Erythroblast (primary cell): ENCODE measurements around the gene FCHSD2.
"Not testable (repeated sequence)": the region's sequence is repeated elsewhere in the genome, so short reads cannot be mapped to it uniquely, and the experiment has no call there.

Source experiments
- DNase-seq, 2 experiments: peaks; one replicate each; lab custom pipeline; 2025; lab: John Stamatoyannopoulos, UW
- GATA1 ChIP-seq: IDR thresholded peaks from 2 replicates; pipeline ENCODE4 v1.6.1; 2011; ENCODE audit warnings: low read depth, mild to moderate bottlenecking, control low read depth, low read length, moderate library complexity
- POLR2A ChIP-seq: IDR thresholded peaks from 2 replicates; pipeline ENCODE4 v1.6.1; 2011; ENCODE audit warnings: mild to moderate bottlenecking, low read length

The FCHSD2 gene

DNA sequence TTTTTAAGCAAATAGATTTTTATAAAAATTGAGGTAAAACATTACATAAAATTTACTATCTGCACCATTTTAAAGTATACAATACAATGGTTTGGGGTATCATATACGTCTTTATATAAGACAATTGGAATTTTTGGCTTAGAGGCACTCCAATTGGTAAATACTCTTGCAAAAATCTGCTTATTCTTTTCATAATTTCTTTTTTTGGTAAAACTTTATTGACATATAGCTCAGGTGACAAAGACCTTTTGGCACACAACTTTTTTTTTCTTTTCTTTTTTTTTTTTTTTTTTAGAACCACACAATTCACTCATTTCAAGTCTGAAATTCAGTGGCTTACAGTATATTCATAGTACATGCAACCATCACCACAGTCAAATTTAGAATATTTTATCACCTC lies 270.1 kb downstream of the FCHSD2 start:
- DNase-seq = no peak
- TF ChIP-seq GATA1 (no peak), POLR2A (no peak)

DNA sequence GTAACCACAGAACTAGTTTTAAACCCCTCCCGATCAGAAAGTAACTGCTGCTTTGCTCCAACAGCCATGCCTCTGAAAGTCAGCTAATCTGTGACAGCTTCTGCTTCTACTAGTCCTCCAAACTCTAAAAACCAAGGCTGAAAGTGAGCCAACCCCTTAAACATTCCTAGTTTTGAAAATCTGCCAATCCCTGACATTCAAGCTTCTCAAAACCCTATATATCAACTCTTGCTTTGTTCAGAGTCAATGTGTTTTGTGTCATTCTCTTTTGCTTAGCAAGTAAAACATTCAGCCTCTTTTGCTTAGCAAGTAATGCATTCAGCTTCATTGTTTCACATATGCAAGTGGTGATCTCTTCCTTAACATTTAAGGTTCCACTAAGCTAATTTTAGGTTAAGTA lies 271.0 kb downstream of the FCHSD2 start:
- DNase-seq = no peak
- no peak for TF ChIP-seq GATA1
- TF ChIP-seq POLR2A = no peak

DNA sequence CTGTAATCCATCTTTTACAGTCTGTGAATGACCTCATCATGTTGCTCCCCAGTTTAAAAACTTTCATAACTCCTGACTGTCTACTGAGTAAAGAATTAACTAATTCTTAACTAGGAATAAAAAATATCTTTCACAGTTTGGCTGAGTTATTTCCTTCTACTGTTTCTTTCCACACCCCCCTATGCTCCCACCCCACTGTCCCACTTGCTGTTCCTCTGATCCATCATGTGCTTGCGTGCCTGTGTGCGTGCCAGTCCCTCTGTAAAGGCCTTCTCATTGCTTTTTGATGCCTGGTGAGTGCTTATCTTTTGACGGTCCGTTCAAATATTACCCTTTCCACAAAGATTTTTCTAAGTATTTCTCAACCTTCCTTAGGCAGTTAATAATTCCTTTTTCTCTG lies 272.3 kb downstream of the FCHSD2 start:
- DNase-seq = no peak
- TF ChIP-seq GATA1 (no peak), POLR2A (no peak)

DNA sequence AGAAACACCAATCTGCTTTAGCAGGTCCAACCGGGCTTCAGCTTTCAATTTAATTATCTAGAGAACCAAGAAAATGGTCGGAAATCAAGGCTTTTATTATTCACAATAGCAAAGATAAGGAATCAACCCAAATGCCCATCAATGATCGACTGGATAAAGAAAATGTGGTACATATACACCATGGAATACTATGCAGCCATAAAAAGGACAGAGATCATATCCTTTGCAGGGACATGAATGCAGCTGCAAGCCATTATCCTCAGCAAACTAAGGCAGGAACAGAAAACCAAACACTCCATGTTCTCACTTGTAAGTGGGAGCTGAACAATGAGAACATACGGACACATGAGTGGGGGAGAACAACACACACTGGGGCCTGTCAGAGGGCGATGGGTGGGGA lies 274.1 kb downstream of the FCHSD2 start:
- no peak for TF ChIP-seq POLR2A
- TF ChIP-seq GATA1 = no peak

DNA sequence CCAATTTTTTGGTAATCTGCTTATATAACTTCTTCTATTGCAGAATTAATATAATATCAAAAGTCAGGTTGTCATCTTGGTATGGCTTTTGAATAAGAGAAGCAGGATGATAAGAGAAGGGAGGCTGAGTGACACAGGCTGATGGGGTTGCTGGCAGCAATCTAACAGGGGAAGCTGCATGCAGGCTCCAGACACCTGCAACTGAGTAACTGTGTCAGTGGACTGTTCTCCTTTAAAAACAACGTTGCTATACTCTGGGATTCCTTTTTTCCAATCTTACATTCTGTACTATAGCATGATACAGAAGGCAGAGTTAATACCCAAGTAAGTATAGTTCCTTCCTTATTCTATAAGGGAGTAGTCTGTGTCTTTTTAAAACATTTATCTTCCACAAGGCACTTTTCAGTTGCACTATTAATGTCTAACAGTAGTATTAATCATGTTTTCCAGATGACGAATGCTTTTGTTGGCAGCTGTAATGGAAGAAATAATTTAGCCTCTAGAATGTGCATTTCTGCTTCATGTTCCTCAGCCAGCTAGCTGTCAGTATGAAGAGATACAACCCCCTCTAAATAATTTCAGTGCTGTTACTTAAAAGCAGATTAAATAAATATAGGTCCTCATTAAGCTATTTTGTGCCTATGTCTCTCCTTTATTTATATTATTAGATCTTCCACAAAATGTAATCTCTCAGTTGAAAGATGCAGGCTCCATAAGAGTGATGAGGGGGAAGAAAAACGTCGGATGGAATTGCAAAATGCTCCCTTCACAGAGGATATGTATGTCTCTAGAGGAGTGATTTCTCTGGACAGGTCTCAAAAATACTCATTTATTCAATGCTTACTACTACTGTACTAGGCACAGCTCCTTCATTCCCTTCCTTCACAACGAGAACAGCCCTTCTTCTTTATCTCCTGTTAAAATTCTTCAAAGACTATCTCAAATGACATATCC lies 277.1 kb downstream of the FCHSD2 start:
- DNase-seq = no peak
- TF ChIP-seq POLR2A = no peak
- no peak for TF ChIP-seq GATA1

More for the DNA sequence above, 274.1 kb downstream of the FCHSD2 start:
- DNase-seq = no peak

DNA sequence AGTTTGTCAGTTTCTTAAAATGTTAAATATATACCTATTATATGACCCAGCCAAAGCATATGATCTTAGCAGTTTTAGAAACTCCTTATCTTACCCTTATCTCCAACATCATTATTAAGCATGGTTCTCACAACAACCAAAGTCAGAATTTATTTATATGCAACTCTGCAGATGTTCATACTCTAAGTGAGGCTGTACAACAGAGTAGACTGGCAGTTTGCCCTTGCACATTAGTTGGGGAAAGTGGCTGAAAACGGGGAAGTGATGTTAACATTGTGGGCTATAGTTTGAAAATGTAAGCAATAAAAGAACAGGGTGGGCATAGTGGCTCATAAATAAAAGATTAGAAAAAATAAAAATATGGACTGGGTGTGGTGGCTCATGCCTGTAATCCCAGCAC lies 278.2 kb downstream of the FCHSD2 start:
- DNase-seq = no peak
- no peak for TF ChIP-seq GATA1
- no peak for TF ChIP-seq POLR2A

DNA sequence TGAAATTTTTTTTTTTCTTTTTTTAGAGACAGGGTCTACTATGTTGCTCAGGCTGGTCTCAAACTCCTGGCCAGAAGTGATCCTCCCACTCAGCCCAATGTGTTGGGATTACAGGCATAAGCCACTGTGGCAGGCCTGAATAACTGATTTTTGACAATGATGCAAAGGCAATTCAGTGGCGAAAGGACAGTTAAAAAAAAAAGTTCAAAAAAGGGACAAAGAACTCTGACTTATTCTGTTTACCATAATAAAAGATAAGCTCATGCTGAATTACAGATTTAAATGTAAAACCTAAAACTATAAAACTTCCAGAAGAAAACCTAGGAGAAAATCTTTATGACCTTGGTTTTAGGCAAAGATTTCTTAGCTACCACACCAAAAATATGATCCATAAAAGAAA lies 279.0 kb downstream of the FCHSD2 start:
- DNase-seq = no peak
- TF ChIP-seq GATA1 = no peak
- no peak for TF ChIP-seq POLR2A

DNA sequence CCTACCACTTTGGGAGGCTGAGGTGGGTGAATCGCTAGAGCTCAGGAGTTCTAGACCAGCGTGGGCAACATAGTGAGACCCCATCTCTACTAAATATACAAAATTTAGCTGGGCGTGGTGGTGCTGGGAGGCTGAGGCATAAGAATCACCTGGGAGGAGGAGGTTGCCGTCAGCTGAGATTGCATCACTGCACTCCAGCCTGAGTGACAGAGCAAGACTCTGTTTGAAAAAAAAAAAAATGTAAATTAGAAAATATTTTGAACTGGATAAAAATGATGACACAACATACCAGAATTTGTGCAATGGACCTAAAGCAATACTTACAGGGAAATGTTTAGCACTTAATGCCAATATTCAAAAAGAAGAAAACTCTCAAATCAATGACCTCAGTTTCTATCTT lies 281.5 kb downstream of the FCHSD2 start:
- TF ChIP-seq POLR2A = no peak
- no peak for TF ChIP-seq GATA1
- DNase-seq = no peak

DNA sequence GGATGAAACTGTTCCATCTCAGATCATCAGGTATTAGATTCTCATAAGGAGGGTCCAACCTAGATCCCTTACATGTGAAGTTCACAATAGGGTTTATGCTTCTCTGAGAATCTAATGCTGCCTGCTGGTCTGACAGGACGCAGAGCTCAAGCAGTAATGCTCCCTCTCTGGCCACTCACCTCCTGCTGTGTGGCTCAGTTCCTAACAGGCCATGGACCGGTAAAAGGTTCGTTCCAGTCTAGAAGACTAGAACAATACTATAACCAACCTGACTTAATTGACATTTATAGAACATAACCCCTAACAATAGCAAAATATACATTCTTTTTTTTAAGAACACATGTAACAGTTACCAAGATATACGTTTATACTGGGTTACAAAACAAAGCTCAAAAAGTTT lies 282.1 kb downstream of the FCHSD2 start:
- DNase-seq = no peak
- TF ChIP-seq GATA1 = no peak
- TF ChIP-seq POLR2A = no peak

DNA sequence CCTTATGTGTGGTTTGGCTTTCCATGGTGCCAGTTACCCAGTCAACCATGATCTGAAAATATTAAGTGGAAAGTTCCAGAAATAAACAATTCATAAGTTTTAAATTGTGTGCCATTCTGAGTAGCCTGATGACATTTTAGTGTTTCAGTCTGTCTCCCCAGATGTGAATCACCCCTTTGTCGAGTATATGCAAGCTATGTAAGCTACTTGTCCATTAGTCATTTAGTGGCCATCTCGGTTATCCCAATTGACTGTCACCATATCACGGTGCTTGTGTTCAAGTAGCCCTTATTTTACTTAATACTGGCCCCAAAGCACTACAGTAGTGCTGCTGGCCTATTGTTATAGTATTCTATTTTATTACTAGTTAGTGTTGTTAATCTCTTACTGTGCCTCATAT lies 283.0 kb downstream of the FCHSD2 start:
- TF ChIP-seq POLR2A (no peak), GATA1 (no peak)

DNA sequence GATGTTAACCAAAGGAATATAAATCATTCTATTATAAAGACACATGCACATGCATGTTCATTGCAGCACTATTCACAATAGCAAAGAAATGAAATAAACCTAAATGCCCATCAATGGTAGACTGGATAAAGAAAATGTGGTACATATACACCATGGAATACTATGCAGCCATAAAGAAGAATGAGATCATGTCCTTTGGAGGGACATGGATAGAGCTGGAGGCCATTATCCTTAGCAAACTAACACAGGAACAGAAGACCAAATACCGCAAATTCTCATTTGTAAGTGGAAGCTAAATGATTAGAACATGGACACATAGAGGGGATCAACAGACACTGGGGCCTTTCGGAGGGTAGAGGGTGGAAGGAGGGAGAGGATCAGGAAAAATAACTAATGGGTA lies 283.9 kb downstream of the FCHSD2 start:
- not testable (repeated sequence) for DNase-seq

More for the DNA sequence above, 283.0 kb downstream of the FCHSD2 start:
- no peak for DNase-seq

DNA sequence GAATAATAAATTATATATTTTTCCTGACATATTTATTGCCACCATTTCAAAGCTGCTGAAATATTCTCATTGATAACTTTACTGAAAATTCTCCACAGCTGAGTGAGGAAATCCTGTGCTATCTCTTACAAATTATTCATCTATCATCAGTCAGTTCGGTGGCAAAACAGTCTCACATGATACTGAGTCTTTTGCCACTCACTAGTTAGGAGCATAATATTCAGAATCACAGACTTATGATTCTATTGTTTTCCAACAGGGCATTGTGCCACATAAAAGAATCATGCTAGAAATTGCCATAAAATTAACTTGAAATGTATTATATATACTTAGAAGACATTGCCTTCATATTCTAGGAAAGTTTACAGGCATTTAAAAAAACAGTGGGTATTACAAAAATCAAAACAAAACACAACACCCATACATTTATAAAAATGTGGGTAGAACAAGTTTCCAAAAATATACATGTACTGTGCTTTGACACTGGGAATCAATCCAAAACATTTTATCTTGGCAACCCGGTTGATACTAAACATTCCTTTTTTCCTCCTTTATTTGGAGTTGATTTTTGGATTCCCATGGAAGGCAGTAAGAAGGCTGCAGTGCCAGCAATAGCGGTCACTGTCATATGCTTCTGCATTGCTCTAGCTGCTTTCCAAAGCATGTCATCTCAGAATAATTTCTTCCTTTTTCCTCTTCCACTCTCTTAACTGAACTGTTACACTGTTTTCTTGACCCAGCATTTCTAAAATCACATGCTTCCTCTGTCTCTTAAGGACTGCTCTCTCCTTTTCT lies 285.4 kb downstream of the FCHSD2 start:
- no peak for TF ChIP-seq POLR2A
- TF ChIP-seq GATA1 = no peak
- DNase-seq = no peak

DNA sequence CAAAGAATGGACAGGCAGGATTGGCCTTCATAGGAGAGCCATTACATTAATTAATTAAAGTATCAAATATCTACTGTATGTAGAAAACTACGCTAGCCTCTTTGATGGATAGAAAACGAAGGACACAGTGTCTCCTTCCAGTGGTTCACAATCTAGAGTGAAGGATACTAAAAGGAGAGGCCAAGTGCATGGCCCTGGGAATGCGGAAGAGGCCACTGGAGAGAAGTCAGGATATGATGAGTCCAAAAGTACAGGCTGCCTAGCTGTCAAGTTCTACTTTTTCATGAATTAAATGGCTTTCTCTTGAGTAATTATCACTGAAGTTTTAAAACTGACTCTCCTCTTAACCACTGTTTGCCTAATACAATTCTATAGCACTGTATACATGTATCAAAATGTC lies 286.1 kb downstream of the FCHSD2 start:
- no peak for DNase-seq
- TF ChIP-seq GATA1 (no peak), POLR2A (no peak)

DNA sequence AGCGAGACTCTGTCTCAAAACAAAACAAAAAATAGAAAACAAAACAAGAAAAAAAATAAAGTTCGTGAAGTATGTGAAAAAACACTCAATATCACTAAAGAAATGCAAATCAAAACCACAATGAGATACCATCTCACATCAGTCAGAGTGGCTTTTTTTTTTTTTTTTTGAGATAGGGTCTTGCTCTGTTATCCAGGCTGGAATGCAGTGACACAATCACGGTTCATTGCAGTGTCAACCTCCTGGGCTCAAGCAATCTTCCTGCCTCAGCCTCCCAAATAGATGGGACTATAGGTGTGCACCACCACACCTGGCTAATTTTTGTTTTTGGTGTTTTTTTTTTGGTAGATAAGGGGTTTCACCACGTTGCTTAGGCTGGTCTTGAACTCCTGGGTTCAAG lies 290.4 kb downstream of the FCHSD2 start:
- TF ChIP-seq GATA1 (no peak), POLR2A (no peak)
- no peak for DNase-seq

DNA sequence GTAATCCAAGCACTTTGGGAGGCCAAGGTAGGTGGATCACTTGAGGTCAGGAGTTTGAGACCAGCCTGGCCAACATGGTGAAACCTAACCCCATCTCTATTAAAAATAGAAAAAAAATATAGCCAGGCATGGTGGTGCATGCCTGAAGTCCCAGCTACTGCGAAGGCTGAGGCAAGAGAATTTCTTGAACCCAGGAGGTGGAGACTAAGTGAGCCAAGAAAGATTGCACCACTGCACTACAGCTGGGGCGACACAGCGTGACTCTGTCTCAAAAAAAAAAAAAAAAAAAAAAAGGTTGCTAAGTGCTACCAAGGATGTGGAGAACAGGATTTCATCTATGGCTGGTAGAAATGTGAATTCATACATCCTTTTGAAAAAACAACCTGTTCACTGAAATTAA lies 291.3 kb downstream of the FCHSD2 start:
- TF ChIP-seq GATA1 (no peak), POLR2A (no peak)
- no peak for DNase-seq
